NCI-H2029 treated with DMSO at 0.1 percent for 48 hours (cell line): ENCODE results near the gene MICB.
A peak's percentile ranks its signal among the peaks of the same experiment; 100 is the strongest.
"Not testable (repeated sequence)": the region's sequence is repeated elsewhere in the genome, so short reads cannot be mapped to it uniquely, and the experiment has no call there.

Experiments used
- DNase-seq: peaks from one replicate; lab custom pipeline; 2025; lab: John Stamatoyannopoulos, UW

MICB gene

GRCh38 chr6:31497531-31498476, at the start of gene MICB:
MICB (plus strand) TSS chr6:31498145; CDS start chr6:31498194, 49 bp downstream.
- DNase-seq: no peak

GRCh38 chr6:31450751-31451150, 47.2 kb upstream of the MICB start:
- DNase-seq: no peak

- DNase-seq: no peak
These were observed 45.1 kb upstream of the MICB start for GRCh38 chr6:31452859-31453258.

DNA sequence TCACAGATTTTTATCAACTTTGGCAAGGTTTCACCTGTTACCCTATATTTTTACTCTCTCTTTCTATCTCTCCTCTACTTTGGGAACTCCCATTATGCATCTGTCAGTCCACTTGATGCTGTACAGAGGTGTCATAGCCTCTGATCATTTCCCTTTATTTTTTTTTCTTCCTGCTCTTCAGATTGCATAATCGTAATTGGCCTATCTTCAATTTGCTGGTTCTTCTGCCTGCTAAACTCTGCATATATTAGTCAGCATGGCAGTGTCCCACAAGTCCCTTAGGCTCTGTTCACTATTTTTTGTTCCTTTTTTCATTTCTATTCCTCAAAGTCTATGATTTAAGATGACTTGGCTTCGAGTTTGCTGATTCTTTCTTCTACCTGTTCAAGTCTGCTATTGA, 44.7 kb upstream of the MICB start:
- no peak for DNase-seq

GRCh38 chr6:31459864-31460263, 38.1 kb upstream of the MICB start:
- DNase-seq: not testable (repeated sequence)

DNA sequence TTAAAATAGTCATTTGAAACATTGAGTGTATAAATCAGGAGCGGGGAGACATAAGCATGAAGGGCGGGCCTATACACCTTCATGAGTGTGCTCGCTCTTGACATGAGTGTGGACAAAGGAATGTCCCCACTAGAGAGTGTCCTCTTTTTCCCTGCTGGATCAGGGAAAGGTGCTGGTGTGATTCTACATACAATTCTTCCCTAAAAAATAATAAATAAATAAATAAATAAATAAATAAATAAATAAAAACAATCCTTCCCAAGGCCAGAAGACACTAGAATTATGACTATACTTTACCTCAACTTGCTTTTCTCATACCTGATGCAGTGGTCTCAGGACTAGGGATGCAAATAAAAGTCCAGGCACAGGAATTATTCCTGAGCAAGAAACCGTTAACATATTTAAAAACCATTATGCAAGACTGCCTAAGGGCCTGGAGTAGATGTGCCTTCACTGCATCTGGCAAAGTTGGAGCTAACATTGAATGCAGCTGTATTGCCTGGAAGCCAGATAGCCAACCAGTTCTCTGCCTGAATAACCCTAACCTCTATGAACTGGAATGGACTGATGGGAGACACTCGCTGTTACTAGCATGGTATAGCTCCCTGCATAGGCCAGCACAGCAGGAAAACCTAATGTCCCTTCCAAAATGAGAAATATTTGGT, 37.5 kb upstream of the MICB start:
- no peak for DNase-seq

GRCh38 chr6:31462026-31462963, 35.6 kb upstream of the MICB start:
- no peak for DNase-seq

DNA sequence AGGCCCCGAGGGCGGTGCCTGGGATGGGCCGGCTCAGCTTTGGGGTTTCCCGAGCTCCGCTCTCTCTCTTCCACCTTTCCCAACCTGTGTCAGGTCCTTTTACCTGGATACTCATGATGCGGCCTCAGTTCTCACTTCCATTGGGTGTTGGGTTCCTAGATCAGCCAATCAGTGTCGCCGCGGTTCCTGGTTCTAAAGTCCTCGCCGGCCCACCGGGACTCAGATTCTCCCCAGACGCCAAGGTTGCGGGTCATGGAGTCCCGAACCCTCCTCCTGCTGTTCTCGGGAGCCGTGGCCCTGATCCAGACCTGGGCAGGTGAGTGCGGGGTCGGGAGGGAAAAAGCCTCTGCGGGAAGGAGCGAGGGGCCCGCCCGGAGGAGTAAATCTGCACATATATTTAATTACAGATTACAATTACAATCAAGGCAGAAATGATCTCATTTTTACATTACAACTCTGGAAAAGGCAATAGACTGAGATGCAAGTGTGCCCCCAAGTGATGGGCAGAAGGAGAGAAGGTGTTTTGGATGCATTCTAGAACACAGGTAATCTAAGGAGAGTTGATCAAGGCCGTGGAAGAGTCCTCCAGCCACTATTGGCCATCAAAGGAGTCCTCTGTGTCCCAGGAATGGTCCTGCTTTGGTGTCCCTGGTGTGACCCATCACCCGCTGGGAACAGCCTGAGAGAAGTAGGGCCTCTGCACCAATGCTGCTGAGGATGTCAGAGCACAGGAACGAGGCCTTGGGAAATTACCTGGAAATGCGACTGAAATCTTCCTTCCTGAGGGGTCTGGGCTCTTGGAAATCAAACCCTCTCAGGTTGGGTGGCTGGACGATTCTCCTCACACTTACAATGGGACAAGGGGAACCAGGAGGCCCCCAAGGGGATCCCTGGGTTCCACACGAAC, 34.7 kb upstream of the MICB start:
- DNase-seq: peak; percentile 44

- no peak for DNase-seq
These were observed 33.4 kb upstream of the MICB start for GRCh38 chr6:31464252-31465184.

DNA sequence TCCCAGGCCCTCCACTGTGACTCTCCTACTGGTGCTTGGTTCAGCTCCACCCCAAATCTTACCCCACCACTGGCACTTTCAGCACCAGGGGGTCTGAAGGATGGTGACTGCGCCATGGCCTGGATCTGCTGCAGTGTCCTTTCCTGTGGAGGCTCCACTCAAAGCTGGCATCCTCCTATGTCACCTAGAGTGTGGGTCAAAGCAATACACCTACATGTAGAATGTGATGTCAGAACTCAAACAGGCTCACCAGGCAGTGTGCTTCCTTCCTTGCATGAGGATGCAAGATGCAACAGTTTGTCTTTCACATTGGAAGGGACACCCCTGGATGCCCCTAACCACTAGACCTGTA, 32.8 kb upstream of the MICB start:
- DNase-seq: no peak

GRCh38 chr6:31465718-31466117, 32.2 kb upstream of the MICB start:
- no peak for DNase-seq

DNA sequence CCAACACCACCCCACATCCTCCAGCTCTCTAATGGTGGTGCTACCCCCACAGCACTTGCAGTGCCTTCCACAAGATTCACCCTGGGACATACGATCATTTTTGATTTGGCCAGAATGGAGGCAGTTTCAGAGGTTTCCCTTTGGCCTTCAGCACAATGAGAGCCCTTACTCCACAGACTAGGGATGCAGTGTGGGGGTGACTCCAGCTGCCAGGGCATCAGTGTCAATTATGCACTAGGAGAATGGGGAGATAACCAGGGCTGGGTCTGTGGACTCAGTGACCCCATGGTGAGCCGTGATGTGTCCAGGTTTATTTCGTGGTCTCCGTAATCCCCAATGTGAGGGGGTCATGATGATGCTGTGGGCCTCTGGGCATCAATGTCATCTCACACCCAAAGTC, 31.5 kb upstream of the MICB start:
- DNase-seq: no peak

GRCh38 chr6:31467151-31467550, 30.8 kb upstream of the MICB start:
- DNase-seq: no peak

- no peak for DNase-seq
These were observed 29.6 kb upstream of the MICB start for GRCh38 chr6:31468311-31468710.

DNA sequence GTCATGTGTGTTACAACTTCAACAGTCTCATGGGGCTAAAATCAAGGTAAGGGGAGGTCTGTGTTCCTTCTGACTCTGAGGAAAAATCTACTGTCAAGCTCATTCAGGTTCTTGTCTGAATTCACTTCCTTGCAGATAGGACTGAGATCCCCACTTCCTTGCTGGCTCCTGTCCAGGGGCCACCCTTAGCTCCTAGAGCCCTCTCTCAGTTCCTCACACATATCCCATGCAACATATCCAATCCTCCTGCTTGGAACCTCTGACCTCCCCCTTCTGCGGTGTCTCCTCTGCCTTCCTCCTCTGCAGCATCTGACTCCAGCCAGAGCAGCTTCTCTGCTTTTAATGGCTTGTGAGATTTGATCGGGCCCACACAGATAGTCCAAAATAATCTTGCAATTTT, 27.1 kb upstream of the MICB start:
- DNase-seq: no peak

GRCh38 chr6:31471711-31472110, 26.2 kb upstream of the MICB start:
- no peak for DNase-seq

DNA sequence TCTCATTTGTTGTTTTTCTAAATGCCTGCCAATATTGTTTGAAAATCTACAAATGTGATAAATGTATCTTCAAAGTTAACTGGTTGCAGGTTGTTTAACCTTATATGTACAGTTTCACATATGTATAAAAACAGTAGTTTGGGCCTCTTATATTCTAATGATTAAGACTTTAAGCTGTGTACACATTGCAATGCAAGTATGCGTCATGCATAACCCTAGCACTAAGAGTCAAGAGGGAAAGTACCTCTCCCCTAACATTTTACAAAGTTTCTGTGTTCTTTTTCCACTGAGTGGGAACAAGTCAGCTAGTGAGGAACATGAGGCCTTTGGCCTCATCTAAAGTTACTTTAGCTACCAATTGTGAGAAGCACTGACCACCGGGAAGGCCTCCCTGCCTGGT, 25.7 kb upstream of the MICB start:
- DNase-seq: no peak

DNA sequence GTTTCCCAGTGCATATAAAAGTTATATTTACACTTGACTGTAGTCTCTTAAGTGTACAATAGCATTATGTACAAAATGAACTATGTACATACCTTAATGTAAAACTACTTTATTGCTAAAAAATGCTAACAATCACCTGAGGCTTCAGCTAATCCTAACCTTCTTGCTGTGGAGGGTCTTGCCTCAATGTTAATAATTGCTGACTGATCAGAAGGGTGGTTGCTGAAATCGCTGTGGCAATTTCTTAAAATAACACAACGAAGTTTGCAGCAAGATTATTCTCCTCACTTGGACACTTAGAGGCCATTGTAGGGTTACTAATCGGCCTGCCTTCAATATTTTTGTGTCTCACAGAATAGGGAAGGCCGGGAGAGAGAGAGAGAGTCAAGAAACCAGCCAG, 24.7 kb upstream of the MICB start:
- DNase-seq: no peak

DNA sequence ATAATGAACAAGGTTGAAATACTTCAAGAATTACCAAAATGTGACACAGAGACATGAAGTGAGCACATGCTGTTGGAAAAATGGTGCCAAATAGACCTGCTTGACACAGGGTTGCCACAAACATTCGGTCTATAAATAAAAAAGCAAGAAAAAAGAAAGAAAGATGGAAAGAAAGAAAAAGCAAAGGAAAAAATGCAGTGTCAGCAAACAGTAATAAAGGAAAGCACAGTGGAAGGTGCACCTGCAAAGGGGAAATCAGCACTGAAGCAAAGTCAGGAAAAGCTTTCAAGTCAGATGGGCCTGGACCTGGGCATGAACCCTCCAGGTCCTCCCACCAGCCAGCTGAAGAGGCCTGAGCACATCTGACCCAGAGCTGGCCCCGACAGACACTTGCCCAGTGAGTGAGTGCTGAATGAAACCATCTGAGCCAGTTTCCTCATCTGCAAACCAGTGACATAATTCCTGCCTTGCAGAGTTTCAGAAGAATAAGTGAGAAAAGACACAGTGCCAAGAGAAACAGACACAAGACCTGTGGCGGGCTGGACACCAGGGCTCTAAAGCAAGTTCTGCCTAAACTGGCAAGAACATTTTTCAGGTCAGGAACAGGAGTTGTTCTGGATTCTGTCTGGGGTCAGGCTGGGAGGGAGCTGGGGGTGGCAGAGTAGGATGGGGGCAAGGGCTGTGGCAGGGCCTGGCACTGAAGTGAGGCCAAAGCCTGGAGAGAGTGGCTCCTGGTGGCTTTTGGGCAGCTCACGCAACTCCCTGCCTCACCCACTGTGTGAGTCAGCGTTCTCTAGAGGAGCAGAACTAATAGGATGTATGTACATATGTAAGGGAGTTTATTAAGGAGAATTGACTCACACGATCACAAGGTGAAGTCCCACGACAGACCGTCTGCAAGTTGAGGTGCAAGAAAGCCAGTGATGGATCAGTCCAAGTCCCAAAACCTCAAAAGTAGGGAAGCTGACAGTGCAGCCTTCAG, 23.9 kb upstream of the MICB start:
- no peak for DNase-seq
